Measurements from ENCODE around the gene RPL39L.

The RPL39L gene

DNA sequence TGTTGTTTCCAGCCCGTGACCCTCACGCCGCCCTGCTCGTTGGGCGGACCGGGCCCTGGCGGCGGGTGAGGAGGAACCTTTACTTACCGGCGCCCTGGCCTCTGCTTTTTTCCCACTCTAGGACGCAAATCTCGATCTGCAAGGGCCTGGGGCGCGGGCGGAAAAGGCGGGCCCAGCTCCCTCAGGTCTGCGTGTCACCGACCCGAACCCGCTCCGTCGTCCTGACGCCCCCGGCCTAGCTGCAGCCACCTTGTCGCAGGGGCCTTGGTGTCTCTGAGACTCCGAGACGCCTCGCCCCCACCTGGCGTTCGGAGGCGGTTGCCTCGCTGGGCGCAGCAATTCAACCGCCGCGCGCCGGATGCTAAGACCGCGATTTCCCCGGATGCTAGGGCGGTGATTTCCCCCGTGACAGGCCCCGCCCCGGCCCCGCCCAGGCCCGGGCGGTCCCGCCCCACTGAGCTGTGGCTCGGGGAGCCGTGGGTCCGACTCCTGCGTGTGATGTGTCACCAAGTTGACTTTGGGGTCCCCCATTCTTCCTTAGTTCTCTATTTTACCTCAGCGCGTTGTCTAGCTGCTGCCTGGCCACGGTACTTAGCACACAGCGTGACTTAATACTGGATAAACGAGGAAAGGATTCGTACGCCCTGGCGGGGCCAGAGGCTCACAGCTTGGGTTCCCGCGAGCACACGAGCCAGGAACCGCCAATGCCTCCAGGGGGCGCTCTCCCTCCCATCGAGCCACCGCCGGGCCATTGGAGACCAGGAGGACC is at the start of gene RPL39L:
Gene RPL39L (minus strand): TSS at position 371 of the 769 bp plus-strand sequence. CDS start 18,196 bp downstream, outside the sequence.
- no peaks in the 10 kb centered on the region for H4K20me1 ChIP-seq (ENCODE audit: control insufficient read depth, insufficient read depth, low read depth, low read length)
- peaks cover 5% of the 10 kb centered on the region; the same call in 1 of the 2 replicates for H3F3A ChIP-seq (ENCODE audit: control insufficient read depth, insufficient read depth)
- peak within 1 kb of the TSS; percentile 77 for H3K27ac ChIP-seq (ENCODE audit: low read depth, low read length)
- TF ChIP-seq EZH2phosphoT487 (IDR thresholded peaks at IDR 0.05; ENCODE audit: borderline replicate concordance, low read length), result no peak
- TF ChIP-seq, protein P1, sequence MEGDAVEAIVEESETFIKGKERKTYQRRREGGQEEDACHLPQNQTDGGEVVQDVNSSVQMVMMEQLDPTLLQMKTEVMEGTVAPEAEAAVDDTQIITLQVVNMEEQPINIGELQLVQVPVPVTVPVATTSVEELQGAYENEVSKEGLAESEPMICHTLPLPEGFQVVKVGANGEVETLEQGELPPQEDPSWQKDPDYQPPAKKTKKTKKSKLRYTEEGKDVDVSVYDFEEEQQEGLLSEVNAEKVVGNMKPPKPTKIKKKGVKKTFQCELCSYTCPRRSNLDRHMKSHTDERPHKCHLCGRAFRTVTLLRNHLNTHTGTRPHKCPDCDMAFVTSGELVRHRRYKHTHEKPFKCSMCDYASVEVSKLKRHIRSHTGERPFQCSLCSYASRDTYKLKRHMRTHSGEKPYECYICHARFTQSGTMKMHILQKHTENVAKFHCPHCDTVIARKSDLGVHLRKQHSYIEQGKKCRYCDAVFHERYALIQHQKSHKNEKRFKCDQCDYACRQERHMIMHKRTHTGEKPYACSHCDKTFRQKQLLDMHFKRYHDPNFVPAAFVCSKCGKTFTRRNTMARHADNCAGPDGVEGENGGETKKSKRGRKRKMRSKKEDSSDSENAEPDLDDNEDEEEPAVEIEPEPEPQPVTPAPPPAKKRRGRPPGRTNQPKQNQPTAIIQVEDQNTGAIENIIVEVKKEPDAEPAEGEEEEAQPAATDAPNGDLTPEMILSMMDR (IDR thresholded peaks at IDR 0.05; ENCODE audit: low read depth, low read length, poor library complexity, severe bottlenecking), result peak; percentile 92
- no peaks in the 10 kb centered on the region for H3K9me2 ChIP-seq (replicated peaks; ENCODE audit: control insufficient read depth, low read length)
- H3K4me3 ChIP-seq (ENCODE audit: low read length), result peak within 1 kb of the TSS; percentile 82
- H3K4me1 ChIP-seq (ENCODE audit: control insufficient read depth, low read length), result peaks cover 21% of the 10 kb centered on the region
- peak within 1 kb of the TSS; percentile 89 for H3K4me2 ChIP-seq (ENCODE audit: low read length)
- H3K9me3 ChIP-seq (ENCODE audit: control insufficient read depth, insufficient read depth, low read length), result peaks cover 23% of the 10 kb centered on the region
- H3K36me3 ChIP-seq (ENCODE audit: control insufficient read depth, low read length), result peaks cover 38% of the 10 kb centered on the region
- H3K79me2 ChIP-seq (ENCODE audit: control insufficient read depth, low read length), result peaks cover 37% of the 10 kb centered on the region
- no peaks in the 10 kb centered on the region for H3K27me3 ChIP-seq (ENCODE audit: control insufficient read depth, low read length)

DNA sequence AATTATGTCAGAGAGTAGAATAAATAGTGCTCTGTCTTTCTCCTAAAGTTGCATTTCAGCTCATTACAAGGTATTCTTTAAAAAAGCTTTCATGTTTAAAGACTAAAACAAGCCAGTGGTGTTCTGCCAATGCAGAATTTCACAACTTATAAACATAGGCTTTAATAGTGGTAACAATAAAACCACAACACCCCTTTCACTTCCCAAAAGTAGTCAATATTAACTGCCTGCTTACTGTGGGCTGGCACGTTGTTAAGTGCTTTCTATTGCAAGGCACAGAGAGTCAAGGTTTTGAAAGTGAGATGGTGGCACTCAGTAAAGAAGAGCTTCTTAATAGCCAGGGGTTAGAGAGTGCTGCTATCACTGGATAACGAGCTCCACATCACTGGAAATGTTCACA is 49.6 kb upstream of the RPL39L start:
- no peaks in the 10 kb centered on the region for H4K20me1 ChIP-seq (ENCODE audit: control insufficient read depth, insufficient read depth, low read depth, low read length)
- H3K27me3 ChIP-seq (ENCODE audit: control insufficient read depth, low read length), result 0 out of 2 replicates have a peak, but pooled peaks cover 3% of the 10 kb centered on the region
- H3K4me2 ChIP-seq (ENCODE audit: low read length), result peak overlapping the region; percentile 75
- H3K79me2 ChIP-seq (ENCODE audit: control insufficient read depth, low read length), result no peaks in the 10 kb centered on the region
- no peak for TF ChIP-seq EZH2phosphoT487 (IDR thresholded peaks at IDR 0.05; ENCODE audit: borderline replicate concordance, low read length)
- TF ChIP-seq, protein P1 (IDR thresholded peaks at IDR 0.05; ENCODE audit: low read depth, low read length, poor library complexity, severe bottlenecking), result no peak
- H3F3A ChIP-seq (ENCODE audit: control insufficient read depth, insufficient read depth), result 0 out of 2 replicates have a peak, but pooled peaks cover 3% of the 10 kb centered on the region
- H3K9me3 ChIP-seq (ENCODE audit: control insufficient read depth, insufficient read depth, low read length), result no peaks in the 10 kb centered on the region
- H3K4me1 ChIP-seq (ENCODE audit: control insufficient read depth, low read length), result peaks cover 54% of the 10 kb centered on the region
- peak overlapping the region; percentile 65 for H3K27ac ChIP-seq (ENCODE audit: low read depth, low read length)
- H3K9me2 ChIP-seq (replicated peaks; ENCODE audit: control insufficient read depth, low read length), result no peaks in the 10 kb centered on the region
- H3K36me3 ChIP-seq (ENCODE audit: control insufficient read depth, low read length), result no peaks in the 10 kb centered on the region
- H3K4me3 ChIP-seq (ENCODE audit: low read length), result peak overlapping the region; percentile 59

DNA sequence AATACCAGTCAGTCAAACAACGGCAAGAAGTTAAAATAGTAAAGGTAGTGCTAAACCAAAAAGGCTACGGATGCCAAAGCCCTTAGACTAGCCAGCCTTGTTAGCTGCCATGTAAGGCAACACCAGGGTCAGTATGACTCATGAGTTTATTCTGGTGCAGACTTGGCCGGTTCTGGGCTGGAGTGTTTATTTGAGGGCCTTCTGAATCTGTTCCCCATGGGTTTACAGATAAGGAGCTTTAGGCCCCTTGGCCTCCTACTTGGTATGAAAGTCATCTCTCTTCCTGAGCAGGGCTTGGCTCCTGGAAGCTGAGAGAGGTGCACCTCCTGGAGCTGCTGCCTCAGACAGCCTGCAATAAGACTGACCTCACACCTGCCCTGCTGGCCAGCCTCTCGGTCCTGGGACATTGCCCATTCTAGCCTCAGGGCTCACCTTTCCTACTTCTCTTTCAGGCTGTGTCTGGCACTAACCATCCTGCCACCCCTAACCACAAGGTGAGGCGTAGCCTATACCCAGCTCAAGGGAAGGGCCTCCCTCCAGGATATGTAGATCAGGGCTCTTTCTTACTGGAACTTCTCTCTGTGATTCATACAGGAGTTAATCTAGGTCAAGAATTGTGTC is 47.6 kb upstream of the RPL39L start:
- peaks cover 74% of the 10 kb centered on the region for H3K4me1 ChIP-seq (ENCODE audit: control insufficient read depth, low read length)
- TF ChIP-seq EZH2phosphoT487 (IDR thresholded peaks at IDR 0.05; ENCODE audit: borderline replicate concordance, low read length), result no peak
- TF ChIP-seq, protein P1 (IDR thresholded peaks at IDR 0.05; ENCODE audit: low read depth, low read length, poor library complexity, severe bottlenecking), result no peak
- H3K9me2 ChIP-seq (replicated peaks; ENCODE audit: control insufficient read depth, low read length), result no peaks in the 10 kb centered on the region
- no peak overlapping the region for H3K27ac ChIP-seq (ENCODE audit: low read depth, low read length)
- no peaks in the 10 kb centered on the region for H3K9me3 ChIP-seq (ENCODE audit: control insufficient read depth, insufficient read depth, low read length)
- H3K79me2 ChIP-seq (ENCODE audit: control insufficient read depth, low read length), result no peaks in the 10 kb centered on the region
- no peak overlapping the region for H3K4me3 ChIP-seq (ENCODE audit: low read length)
- 0 out of 2 replicates have a peak, but pooled peaks cover 3% of the 10 kb centered on the region for H3F3A ChIP-seq (ENCODE audit: control insufficient read depth, insufficient read depth)
- no peaks in the 10 kb centered on the region for H3K36me3 ChIP-seq (ENCODE audit: control insufficient read depth, low read length)
- H4K20me1 ChIP-seq (ENCODE audit: control insufficient read depth, insufficient read depth, low read depth, low read length), result no peaks in the 10 kb centered on the region
- H3K27me3 ChIP-seq (ENCODE audit: control insufficient read depth, low read length), result 0 out of 2 replicates have a peak, but pooled peaks cover 3% of the 10 kb centered on the region
- H3K4me2 ChIP-seq (ENCODE audit: low read length), result no peak overlapping the region

Measured in DOHH2 (cell line).